Ascending aorta (tissue), 2 donors: ENCODE results near the gene ELMO1. TPM values are rescaled to one million over a fixed set of nuclear protein-coding genes. Genes with fewer than 3 reads are reported as not detected.

Experiments used
- DNase-seq, 2 donors: peaks; one replicate each; pipeline ENCODE4 v3.0.0-alpha.2; 2019; ENCODE audit warnings: low spot score in 2 of 2
- H3K27ac ChIP-seq, 2 donors: fragments of 200-600 bp; sonication (generic); one replicate each; pipeline ENCODE4 v1.5.1; 2016 to 2017; ENCODE audit warnings: mild to moderate bottlenecking in 1 of 2
- H3K27me3 ChIP-seq: fragments of 200-600 bp; sonication (generic); one replicate; pipeline ENCODE4 v1.5.1; 2017
- H3K36me3 ChIP-seq, 2 donors: fragments of 200-600 bp; sonication (generic); one replicate each; pipeline ENCODE4 v1.5.1; 2016
- H3K4me1 ChIP-seq, 2 donors: fragments of 200-600 bp; sonication (generic); one replicate each; pipeline ENCODE4 v1.5.1; 2016 to 2017; ENCODE audit warnings: mild to moderate bottlenecking in 1 of 2
- H3K4me3 ChIP-seq, 2 donors: fragments of 200-600 bp; sonication (generic); one replicate each; pipeline ENCODE4 v1.5.1; 2016 to 2017; ENCODE audit warnings: mild to moderate bottlenecking in 1 of 2
- H3K9me3 ChIP-seq, 2 donors: fragments of 200-600 bp; sonication (generic); one replicate each; pipeline ENCODE4 v1.5.1; 2016
- CTCF ChIP-seq, 3 experiments: fragments of 200-600 bp in 2 of 3; fragments of 450-650 bp in 1 of 3; sonication (generic) in 2 of 3; IDR thresholded peaks; one replicate each; pipeline ENCODE4 v1.5.1; 2016 to 2019; ENCODE audit warnings: antibody characterized with exemption in 3 of 3, mild to moderate bottlenecking in 1 of 3, moderate library complexity in 1 of 3
- intact Hi-C: fragments of 100-400 bp; cut with DNase I; formaldehyde crosslinking; loops from one replicate; pipeline ENCODE4 v1.15.1; 2023
- total RNA-seq: library from RNA; depleted of rRNA; stranded (reverse); fragments of >200 nt; gene quantifications from one replicate; pipeline ENCODE4 v1.1.0, GENCODE V29; 2016

ELMO1 gene
- total RNA-seq, 1 donor from 2014 or later, result 40.8 TPM

- no peak overlapping the region for H3K4me3 ChIP-seq
- no peaks in the 10 kb centered on the region for H3K9me3 ChIP-seq
- H3K4me1 ChIP-seq, result no peaks in the 10 kb centered on the region
- no peaks in the 10 kb centered on the region for H3K36me3 ChIP-seq
- H3K27ac ChIP-seq, result no peak overlapping the region
- H3K27me3 ChIP-seq, result no peaks in the 10 kb centered on the region
- TF ChIP-seq CTCF (IDR thresholded peaks at IDR 0.05), result no peak
- intact Hi-C loops, result no loop called here
- no peak for DNase-seq
Measured at GRCh38 chr7:36919738-36920137, 528.9 kb downstream of the ELMO1 start.

- Histone ChIP-seq H3K27me3 (no peaks in the 10 kb centered on the region), H3K4me3 (no peak overlapping the region), H3K36me3 (no peaks in the 10 kb centered on the region), H3K9me3 (no peaks in the 10 kb centered on the region), H3K27ac (no peak overlapping the region), H3K4me1 (no peaks in the 10 kb centered on the region)
- no peak for DNase-seq
- no peak for TF ChIP-seq CTCF (IDR thresholded peaks at IDR 0.05)
- intact Hi-C loops, result no loop called here
Measured at GRCh38 chr7:36918591-36918990, 530.1 kb downstream of the ELMO1 start.

- H3K4me1 ChIP-seq, result no peaks in the 10 kb centered on the region
- H3K36me3 ChIP-seq, result no peaks in the 10 kb centered on the region
- no peaks in the 10 kb centered on the region for H3K9me3 ChIP-seq
- no peak overlapping the region for H3K27ac ChIP-seq
- intact Hi-C loops, result no loop called here
- H3K4me3 ChIP-seq, result no peak overlapping the region
- no peak for DNase-seq
- H3K27me3 ChIP-seq, result no peaks in the 10 kb centered on the region
- no peak for TF ChIP-seq CTCF (IDR thresholded peaks at IDR 0.05)
Measured at GRCh38 chr7:36916619-36917018, 532.0 kb downstream of the ELMO1 start.

GRCh38 chr7:36916116-36916515, 532.5 kb downstream of the ELMO1 start:
- no peak for DNase-seq
- H3K9me3 ChIP-seq, result no peaks in the 10 kb centered on the region
- H3K4me3 ChIP-seq, result no peak overlapping the region
- H3K4me1 ChIP-seq, result no peaks in the 10 kb centered on the region
- intact Hi-C loops, result no loop called here
- H3K36me3 ChIP-seq, result no peaks in the 10 kb centered on the region
- H3K27me3 ChIP-seq, result no peaks in the 10 kb centered on the region
- H3K27ac ChIP-seq, result no peak overlapping the region
- TF ChIP-seq CTCF (IDR thresholded peaks at IDR 0.05), result no peak

- no peaks in the 10 kb centered on the region for H3K4me1 ChIP-seq
- no peak overlapping the region for H3K4me3 ChIP-seq
- no peaks in the 10 kb centered on the region for H3K27me3 ChIP-seq
- no peak for TF ChIP-seq CTCF (IDR thresholded peaks at IDR 0.05)
- DNase-seq, result no peak
- H3K36me3 ChIP-seq, result no peaks in the 10 kb centered on the region
- no peak overlapping the region for H3K27ac ChIP-seq
- no peaks in the 10 kb centered on the region for H3K9me3 ChIP-seq
- intact Hi-C loops, result no loop called here
Measured at GRCh38 chr7:36911788-36912187, 536.9 kb downstream of the ELMO1 start.

- TF ChIP-seq CTCF (IDR thresholded peaks at IDR 0.05), result no peak
- no peaks in the 10 kb centered on the region for H3K4me1 ChIP-seq
- H3K36me3 ChIP-seq, result no peaks in the 10 kb centered on the region
- DNase-seq, result no peak
- H3K4me3 ChIP-seq, result no peak overlapping the region
- intact Hi-C loops, result no loop called here
- no peaks in the 10 kb centered on the region for H3K27me3 ChIP-seq
- H3K27ac ChIP-seq, result no peak overlapping the region
- H3K9me3 ChIP-seq, result no peaks in the 10 kb centered on the region
Measured at GRCh38 chr7:36910859-36911258, 537.8 kb downstream of the ELMO1 start.
